MV-4-11 (cell line): ENCODE results near the gene NHLRC4.
A peak's percentile ranks its signal among the peaks of the same experiment; 100 is the strongest.

Experiments used
- DNase-seq: peaks from one replicate; lab custom pipeline; 2025; lab: John Stamatoyannopoulos, UW

NHLRC4 gene

GRCh38 chr16:565419-566330, 1.1 kb upstream of the NHLRC4 start:
- no peak for DNase-seq

DNA sequence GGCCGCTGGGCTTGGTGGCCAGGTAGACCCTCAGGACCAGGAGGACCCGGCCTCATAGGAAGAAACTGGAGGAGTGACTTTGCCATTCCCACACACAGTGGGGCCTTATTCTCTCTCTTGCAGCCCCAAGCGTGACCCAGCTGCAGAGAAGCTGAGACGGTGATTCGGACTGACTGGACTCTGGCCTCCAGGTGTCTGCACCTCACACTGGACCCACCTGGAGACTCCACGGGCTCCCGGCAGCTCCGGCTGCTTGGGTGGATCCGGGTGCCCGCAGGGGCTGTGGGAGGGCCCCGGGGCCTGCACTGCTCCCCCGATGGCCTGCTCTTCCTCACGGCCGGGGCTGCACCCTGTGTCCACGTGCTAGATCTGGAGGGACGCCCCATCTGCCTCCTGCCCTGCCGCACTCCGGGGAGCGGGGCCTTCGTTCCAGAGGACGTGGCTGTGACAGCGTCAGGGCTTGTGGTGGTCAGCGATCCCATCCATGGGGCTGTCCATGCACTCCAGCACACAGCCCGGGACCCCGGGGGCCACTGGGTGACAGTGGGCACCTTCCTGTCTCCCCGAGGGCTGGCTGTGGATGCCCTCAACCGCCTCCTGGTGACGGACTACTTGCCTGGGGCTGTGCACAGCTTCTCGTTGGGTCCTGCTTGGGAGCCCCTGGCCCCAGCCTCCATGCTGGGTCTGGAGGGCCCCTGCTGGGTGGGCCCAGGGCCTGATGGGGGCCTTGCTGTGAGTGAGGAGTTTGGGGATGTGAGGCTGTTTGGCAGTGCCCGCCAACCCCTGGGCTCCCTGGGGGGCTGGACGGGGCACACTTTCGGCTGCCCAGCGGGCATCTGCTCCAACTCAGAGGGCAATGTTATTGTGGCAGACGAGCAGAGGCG, 810 bp downstream of the NHLRC4 start:
- no peak for DNase-seq

DNA sequence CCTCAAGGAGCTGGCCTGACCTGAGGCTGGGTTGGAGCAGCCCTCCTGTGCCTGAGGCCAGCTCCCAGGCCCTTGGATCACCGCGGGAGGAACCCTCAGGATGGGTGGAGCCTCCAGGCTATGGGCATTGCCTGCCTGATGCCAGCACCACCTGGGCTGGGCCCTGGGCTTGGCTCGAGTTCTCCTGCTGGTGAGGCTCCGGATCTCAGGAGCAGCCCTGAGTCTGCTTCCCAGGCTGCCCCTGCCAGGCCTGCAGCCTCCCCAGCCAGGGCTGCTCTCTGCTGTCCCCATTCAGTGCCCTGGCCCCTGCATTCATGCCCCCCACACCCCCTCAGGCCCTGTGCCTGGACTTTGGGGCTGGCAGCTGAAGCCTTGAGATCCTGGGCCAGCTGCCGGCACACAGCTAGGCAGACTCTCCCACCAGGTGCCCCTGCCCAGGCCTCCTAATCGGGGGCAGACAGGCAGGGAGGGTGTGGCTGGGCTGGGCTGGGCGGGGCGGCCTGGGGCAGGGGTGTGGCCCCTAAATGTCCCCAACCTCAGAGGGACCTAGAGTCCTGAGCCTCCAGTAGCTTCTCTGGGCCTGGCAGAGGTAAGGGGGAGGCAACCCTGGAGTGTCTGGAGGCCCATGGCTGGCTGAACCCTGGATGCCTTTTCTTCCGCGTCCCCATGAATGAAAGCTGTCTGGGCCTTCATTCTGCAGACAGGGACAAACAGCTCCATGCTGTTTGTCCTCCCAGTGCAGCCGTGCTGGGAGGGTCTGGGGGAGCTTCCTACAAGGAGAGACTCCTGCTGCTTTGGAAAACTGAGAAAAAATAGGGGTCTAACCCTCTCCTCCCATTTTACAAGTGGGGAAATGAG, 1.8 kb downstream of the NHLRC4 start:
- no peak for DNase-seq

DNA sequence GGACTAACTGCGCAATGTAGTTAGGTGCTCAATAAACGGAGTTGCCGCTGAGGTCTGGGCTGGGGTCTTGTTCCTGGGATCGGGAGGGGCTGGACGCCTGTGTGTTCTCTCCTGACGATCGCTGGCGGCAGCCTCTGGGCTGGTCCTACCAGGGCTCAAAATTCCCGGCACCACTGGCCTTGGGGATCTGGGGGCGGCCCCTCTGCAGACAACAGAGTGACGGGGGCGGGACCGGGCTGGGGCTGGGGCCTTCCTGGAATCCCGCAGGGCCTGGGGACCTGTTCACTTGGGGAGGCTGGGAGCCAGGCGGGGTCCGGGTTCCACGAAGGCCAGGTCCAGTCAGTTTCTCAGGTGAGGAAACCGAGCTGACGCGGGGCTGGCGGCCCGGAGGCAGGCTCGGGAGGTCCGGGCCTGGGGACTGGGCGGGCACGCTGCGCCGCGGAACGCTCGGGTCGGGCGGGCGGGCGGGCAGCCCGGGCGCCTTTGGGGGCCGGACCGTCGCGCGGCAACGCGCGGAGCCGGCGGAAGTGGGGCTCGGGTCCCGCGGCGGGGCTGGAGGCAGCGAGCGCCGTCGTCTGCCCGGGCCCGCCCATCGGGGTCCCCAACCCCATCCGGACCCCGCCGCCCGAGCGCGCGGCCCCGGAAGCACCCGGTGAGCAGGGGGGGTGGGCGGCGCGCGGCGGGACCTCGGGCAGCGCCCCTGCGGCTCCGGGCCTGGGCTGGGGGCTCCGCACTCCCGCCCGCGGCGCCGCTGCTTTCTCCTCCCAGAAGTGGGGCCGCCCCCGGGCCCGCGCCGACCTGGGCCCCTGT, 2.8 kb downstream of the NHLRC4 start, which contains the start of gene PIGQ:
Gene PIGQ (plus strand): TSS at position 524 of the 810 bp plus-strand sequence. CDS start 4,107 bp downstream, outside the sequence.
- no peak for DNase-seq

DNA sequence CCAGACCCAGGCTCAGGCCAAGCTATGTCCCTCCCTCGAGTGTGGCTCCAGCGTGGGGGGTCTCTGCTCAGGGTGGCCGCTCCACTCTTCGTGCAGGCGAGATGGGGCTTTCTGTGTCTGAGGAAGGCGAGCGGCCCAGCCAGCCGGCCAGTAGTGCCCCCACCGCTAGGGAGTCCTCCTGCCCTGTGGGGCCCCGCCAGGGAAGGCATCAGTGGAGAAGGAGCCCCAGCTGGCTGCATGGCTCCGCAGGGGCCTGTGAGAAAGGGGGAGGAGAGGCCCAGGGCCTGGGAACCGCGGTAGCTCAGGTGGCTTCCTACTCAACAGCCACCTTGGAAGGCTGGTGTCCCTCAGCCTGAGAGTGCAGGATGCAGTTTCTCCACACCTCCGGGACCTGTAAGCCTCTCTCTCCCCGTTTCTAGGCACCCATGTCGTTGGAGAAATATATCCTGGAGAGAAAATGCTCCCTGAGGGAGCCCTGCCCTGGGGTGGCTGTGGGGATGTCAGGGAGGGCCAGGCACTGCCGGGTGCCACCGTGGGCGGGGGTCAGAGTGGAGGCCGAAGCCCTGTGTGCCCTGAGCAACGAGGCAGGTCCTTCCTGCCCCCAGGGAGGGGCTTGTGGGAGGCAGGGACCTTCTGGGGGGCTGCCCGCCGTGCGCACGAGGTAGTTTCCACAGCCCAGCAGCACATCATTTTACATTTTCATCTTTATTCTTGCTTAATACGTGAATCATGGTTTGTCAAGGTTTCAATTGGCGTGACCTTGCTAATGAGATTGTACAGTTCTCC, 6.3 kb downstream of the NHLRC4 start:
- no peak for DNase-seq

DNA sequence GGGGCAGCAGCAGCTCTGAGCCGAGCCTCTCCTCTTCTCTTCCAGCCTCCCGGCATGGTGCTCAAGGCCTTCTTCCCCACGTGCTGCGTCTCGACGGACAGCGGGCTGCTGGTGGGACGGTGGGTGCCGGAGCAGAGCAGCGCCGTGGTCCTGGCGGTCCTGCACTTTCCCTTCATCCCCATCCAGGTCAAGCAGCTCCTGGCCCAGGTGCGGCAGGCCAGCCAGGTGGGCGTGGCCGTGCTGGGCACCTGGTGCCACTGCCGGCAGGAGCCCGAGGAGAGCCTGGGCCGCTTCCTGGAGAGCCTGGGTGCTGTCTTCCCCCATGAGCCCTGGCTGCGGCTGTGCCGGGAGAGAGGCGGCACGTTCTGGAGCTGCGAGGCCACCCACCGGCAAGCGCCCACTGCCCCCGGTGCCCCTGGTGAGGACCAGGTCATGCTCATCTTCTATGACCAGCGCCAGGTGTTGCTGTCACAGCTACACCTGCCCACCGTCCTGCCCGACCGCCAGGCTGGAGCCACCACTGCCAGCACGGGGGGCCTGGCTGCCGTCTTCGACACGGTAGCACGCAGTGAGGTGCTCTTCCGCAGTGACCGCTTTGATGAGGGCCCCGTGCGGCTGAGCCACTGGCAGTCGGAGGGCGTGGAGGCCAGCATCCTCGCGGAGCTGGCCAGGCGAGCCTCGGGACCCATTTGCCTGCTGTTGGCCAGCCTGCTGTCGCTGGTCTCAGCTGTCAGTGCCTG, 7.4 kb downstream of the NHLRC4 start:
- no peak for DNase-seq

DNA sequence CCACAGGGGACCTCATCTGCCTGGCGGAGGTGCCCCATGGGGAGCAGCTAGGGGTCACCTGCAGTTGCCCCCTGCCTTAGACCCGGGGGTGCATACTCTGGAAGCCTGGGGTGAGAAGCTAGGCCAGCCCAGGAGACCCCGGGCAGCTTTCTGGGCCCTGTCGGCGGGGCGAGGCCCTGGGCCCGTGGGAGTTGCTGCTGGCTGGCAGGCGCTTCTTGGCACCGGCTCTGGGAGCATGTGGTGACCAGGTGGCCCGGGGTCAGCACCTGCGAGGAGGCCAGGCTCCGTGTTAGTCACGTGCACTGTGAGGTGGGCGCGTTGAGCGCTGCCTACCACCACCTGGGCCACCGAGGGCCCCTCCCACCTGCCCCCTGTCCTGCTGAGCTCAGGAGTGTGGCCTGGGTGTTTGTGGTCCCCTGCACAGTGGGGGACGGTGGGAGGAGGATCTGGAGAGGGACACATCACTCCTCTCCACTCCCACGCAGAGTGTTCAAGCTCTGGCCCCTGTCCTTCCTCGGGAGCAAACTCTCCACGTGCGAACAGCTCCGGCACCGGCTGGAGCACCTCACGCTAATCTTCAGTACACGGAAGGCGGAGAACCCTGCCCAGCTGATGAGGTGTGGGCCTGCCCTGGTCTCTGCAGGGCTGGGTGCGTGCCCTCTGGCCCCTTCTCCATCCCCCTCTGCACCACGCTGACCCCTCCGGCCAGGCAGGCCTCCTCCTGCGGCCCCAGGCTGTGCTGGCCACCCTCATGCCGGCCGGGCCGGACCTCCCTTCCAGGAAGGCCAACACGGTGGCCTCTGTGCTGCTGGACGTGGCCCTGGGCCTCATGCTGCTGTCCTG, 8.8 kb downstream of the NHLRC4 start:
- no peak for DNase-seq

- no peak for DNase-seq
Measured at GRCh38 chr16:576197-576822, 9.5 kb downstream of the NHLRC4 start.

GRCh38 chr16:576823-577201, 10.0 kb downstream of the NHLRC4 start:
- DNase-seq = no peak

- DNase-seq = no peak
Measured at GRCh38 chr16:577796-578195, 11.0 kb downstream of the NHLRC4 start.

DNA sequence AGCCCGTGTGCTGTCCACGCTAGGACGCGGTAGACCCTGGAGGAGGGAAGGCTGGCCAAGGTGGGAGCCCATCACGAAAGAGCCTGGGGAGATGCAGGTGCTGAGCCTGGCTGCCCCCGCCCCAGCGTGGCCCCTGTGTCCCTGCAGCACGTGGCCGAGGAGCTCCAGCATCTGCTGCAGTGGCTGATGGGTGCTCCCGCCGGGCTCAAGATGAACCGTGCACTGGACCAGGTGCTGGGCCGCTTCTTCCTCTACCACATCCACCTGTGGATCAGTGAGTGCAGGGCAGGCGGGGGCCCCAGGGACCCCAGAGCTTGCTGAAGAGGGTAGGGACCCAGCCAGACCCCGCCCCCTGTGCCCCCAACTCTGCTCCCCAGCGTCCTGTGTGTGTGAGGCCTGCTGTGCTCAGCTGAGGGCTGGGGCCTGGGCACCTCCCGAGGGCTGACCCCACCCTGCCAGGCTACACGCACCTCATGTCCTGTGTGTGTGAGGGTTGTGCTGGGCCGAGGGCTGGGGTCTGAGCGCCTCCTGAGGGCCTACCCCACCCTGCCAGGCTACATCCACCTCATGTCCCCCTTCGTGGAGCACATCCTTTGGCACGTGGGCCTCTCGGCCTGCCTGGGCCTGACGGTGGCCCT, 11.5 kb downstream of the NHLRC4 start:
- no peak for DNase-seq

GRCh38 chr16:578870-579405, 12.1 kb downstream of the NHLRC4 start:
- peak; percentile 79 for DNase-seq

DNA sequence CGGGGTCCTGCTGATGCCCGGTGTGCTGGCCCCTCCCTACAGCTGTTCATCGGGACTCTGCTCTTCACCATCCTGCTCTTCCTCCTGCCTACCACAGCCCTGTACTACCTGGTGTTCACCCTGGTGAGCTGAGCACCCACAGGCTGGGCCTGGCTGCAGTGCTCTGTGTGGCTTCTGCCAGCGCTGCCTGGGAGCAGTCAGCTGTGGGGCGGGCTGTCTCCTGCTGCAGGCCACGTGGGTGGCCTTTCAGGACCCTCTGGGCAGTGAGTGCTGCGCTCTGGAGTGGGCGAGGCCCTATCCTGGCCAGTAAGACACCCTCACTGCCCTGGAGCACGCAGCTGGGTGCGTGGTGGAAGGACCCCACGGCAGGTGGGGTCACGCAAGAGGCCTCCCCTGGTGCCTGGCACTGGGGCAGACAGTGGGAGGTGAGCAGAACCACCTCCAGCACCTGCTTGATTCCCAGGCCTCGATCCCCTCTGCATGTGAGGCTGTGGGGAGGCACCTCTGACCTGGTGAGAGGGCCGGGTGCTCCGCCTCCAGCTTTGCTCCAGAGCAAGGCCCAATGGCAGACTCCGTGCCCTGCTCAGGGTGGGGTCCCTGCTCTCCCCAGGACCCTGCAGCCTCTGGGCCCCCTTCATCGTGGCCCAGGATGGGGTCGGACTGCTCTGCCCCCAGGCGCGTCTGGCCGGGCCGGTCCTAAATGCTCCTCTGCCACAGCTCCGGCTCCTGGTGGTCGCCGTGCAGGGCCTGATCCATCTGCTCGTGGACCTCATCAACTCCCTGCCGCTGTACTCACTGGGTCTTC, 13.5 kb downstream of the NHLRC4 start:
- no peak for DNase-seq

- no peak for DNase-seq
Measured at GRCh38 chr16:580946-581498, 14.2 kb downstream of the NHLRC4 start.

GRCh38 chr16:582218-582613, 15.4 kb downstream of the NHLRC4 start:
- DNase-seq = no peak
